GM18517 (cell line): ENCODE results near the gene UROD.
"Not testable (repeated sequence)": the region's sequence is repeated elsewhere in the genome, so short reads cannot be mapped to it uniquely, and the experiment has no call there.

Source experiments
- ATAC-seq: cut with Tn5 transposase; IDR thresholded peaks from one replicate; pipeline ENCODE4 v1.9.1; 2021; ENCODE audit warnings: mild to moderate bottlenecking, moderate library complexity; ENCODE audit not compliant: unreplicated experiment

UROD gene

DNA sequence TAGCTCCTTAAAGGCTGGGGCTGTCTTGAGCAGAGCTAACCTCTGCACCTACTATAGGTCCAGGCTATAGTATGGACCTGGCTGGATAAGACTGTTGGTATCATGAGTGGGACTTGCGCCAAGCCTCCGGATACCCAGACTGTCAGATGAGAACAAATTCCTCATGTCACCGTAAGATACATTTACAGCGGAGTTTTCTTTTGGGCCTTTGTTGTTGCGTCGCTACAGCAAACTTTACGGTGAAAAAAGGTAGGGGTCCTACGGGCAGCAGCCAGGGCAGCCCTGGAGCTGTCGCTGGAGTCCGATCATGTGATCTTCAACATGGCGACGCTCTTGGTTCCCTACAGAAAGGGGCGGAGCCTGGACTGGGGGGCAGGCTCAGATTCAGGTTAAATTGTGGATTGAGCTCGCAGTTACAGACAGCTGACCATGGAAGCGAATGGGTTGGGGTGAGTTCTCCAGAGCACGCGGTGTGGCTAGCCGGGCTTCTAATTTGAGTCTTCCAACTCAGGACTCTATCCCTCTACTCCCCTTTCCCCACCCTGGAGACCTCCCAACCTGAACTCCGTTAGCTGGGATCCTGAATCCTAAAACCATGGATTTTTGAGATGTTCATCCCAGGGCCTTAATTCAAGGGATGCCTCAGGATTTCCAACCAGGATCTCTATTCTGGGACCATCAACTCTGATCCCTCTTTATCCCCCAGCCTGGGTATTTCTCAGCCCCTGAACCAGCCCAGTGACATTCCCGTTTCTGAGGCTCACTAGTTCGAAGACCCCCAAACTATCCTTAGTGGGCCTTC lies at the start of gene UROD:
Gene UROD, plus strand, starts transcription at position 418 of the 802 bp plus-strand sequence. Its CDS starts 12 bp downstream, at position 430.
- ATAC-seq, result peak; percentile 58

GRCh38 chr1:44962729-44963128 lies 49.3 kb upstream of the UROD start:
- ATAC-seq, result no peak

DNA sequence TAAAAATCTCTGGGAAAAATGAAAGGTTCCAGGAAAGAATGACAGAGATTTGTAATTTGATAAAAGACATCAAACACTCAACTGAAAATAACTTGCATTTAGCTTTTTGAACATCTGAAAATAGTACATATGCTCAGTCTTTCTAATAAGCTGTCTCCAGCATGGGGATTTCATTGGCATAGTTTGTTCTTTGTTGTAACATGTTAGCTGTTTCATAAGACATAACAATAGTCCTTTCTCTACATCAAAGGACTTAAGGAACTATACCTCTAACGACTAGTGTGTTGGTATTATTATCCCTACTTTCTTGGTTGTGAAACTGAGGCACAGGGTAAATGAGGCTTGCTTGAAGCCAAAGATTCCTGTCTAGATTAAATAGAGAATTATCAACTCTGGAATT lies 47.7 kb upstream of the UROD start:
- no peak for ATAC-seq

DNA sequence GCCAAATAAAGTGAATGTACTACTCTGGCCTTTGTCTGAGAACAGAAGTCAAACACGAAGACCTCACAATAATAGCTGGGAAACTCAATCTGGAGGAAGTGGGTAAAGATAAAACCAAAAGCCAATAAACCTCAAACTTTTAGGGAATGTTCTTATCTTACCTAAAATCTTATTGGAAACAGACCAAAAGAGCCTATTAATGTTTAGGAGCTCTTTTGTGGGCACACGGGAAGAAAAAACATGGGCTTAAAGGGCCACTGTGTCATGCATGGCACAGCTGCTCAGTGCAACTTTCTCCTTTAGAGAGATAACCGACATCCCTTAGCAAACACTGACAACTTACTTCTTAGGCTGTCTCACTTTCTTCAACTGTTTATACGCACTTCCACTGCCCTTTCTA lies 41.7 kb upstream of the UROD start:
- no peak for ATAC-seq

- ATAC-seq, result no peak
Observed at GRCh38 chr1:44973645-44974044, 38.4 kb upstream of the UROD start.

- ATAC-seq, result no peak
Observed at GRCh38 chr1:44976252-44976651, 35.8 kb upstream of the UROD start.

GRCh38 chr1:44977372-44977771 lies 34.7 kb upstream of the UROD start:
- ATAC-seq, result not testable (repeated sequence)

DNA sequence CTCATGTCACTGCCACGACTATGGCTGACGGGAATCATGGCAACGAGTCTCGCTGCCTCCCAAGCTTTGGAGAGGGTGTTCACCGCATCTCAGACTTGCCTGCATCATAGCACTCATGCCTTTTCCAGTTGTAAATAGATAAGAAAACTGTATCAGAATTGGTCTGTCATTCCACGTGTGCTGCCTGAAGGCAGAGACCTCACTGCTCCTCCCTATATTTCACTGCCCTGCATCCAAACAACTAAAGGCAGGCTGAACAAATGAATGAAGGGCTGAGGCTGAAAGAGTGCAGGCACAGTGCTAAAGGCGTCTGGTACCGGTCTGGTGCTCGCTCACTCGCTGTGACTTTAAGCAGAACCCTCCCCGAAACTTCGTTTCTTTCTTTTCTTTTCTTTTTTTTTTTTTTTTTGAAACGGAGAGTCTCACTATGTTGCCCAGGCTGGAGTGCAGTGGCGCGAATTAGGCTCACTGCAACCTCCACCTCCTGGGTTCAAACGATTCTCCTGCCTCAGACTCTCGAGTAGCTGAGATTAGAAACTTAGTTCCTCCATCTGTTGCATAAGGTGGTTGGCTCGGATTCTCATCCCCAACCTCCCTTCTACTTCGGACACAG lies 26.2 kb upstream of the UROD start:
- peak; percentile 27 for ATAC-seq

DNA sequence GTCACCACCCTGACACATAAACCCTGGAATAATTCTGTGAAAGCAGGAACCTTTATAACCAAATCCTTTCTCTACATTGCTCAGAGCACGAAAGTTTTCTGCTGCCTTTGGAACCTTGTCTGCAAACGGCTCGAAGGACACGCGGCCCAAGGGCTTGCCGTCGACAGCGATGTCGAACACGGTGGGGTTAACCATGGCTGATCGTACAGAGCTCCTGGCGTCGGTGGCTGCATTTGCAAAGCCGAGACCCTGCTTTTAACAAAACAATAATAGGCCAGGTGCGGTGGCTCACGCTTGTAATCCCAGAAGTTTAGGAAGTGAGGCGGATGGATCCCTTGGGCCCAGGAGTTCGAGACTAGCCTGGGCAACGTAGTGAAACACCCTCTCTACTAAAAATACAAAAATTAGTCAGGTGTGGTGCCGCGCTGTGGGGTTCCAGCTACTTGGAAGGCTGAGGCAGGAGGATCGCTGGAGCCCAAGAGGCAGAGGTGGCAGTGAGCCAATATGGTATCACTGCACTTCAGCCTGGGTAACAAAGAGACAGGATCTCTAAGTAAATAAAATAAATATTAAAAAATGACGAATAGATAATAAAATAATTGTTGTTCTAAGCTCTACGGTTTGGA lies 23.4 kb upstream of the UROD start:
- no peak for ATAC-seq

- ATAC-seq, result no peak
Observed at GRCh38 chr1:44994309-44994898, 17.6 kb upstream of the UROD start.

DNA sequence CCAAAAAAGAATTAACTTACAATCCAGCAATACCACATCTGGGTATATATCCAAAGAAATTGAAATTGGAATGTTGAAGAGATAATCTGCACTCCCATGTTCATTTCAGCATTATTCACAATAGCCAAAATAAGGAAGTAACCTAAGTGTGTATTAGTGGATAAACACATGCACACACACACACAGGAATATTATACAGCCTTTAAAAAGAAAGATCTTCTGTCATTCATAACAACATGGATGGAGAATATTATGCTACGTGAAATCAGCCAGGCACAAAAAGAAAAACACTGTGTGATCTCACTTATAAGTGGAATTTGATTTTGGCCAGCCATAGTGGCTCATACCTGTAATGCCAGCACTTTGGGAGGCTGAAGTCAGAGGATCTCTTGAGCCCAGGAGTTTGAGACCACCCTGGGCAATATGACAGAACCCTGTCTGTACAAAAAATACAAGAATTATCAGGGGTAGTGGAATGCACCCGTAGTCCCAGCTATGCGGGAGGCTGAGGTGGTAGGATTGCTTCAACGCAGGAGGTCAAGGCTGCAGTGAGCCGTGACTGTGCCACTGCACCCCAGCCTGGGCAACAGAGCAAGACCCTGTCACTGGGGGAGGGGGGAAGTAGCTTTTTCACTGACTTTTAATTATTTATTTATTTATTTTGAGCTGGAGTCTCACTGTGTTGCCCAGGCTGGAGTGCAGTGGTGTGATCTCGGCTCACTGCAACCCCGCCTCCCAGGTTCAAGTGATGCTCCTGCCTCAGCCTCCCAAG lies 16.4 kb upstream of the UROD start:
- no peak for ATAC-seq

DNA sequence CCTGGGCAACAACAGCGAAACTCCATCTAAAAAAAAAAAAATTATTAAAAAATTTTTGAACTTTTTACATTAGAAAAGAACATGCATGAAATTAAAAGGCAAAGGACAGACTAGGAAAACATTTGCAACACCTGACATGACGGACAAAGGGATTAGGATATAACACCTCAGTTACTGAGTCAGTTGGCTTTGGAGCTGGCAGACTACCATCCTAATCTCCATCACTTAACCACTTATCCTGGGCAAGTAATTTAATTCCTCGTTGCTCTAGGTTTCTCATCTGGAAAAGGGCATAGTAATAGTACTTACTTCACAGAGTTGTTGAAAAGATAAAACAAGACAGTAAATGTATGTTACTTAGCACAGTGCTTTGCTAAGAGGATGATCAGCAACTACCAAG lies 12.8 kb upstream of the UROD start:
- no peak for ATAC-seq

DNA sequence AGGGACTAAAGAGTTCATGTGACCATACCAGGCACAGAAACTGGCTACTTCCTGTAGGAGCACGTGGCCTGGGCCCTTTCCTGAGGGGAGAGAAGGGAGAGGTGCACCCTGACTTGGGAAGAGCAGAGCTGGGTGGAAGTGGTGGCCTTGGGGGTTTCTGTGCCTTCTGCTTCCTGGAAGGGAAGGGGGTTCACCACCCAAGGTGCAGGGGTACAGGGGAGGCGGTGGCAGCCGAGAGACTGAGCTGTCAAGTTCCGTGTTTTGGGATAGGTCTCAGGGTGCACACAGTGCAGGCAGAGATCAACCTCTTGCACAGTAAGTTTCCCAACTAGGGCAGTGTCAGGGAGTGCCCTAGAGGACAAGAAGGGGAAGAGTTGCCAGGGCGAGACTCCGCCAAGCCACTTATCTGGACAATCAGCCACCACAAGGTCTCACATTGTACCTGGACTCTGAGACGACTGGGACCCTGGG lies 11.0 kb upstream of the UROD start:
- no peak for ATAC-seq

GRCh38 chr1:45001576-45001975 lies 10.5 kb upstream of the UROD start:
- ATAC-seq, result not testable (repeated sequence)

- ATAC-seq, result no peak
Observed at GRCh38 chr1:45002650-45003645, 9.1 kb upstream of the UROD start.

GRCh38 chr1:45003741-45004140 lies 8.3 kb upstream of the UROD start:
- ATAC-seq, result no peak

DNA sequence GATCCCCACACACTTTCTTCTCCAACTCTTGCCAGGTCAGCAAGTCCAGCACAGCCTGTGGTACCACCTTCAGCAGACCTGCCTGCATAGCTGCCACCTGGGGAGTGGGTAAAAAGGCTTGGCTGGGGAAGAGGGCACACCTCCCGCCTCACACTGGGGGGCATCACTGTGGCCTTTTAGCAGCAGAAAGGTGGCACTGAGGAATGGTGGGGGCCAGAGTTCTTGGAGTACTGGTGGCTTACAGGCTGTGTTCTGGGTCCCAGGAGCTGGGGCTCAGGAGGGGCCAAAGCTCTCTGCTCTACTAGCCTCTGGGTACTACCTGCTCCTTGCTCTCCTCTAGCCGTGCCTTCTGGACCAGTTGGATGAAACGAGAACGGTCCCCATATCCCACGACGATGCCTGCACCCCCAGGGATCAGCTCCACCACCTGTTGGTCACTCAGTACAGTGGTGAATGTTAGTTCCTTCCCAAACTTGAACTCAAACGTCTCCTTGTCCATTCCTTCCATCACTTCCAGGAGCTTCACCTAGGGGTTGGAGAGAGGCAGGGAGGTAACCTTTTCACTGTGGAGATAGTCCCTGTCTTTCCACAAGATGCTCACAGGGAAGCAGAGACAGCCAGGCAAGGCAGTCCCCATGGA lies 7.7 kb upstream of the UROD start:
- ATAC-seq, result no peak

- ATAC-seq, result no peak
Observed at GRCh38 chr1:45005761-45006160, 6.3 kb upstream of the UROD start.

- no peak for ATAC-seq
Observed at GRCh38 chr1:45007311-45007710, 4.7 kb upstream of the UROD start.
